ENCODE measurements around the gene BDH1. TPM values are rescaled to one million over a fixed set of nuclear protein-coding genes. Genes with fewer than 3 reads are reported as not detected.
A peak's percentile ranks its signal among the peaks of the same experiment; 100 is the strongest.

The BDH1 gene
- total and polyA plus RNA-seq, 2 of the 13 experiments (the other 11 are each of a cell fraction or from before 2014, with no cell fraction given): 21.2 to 71.9 TPM

DNA sequence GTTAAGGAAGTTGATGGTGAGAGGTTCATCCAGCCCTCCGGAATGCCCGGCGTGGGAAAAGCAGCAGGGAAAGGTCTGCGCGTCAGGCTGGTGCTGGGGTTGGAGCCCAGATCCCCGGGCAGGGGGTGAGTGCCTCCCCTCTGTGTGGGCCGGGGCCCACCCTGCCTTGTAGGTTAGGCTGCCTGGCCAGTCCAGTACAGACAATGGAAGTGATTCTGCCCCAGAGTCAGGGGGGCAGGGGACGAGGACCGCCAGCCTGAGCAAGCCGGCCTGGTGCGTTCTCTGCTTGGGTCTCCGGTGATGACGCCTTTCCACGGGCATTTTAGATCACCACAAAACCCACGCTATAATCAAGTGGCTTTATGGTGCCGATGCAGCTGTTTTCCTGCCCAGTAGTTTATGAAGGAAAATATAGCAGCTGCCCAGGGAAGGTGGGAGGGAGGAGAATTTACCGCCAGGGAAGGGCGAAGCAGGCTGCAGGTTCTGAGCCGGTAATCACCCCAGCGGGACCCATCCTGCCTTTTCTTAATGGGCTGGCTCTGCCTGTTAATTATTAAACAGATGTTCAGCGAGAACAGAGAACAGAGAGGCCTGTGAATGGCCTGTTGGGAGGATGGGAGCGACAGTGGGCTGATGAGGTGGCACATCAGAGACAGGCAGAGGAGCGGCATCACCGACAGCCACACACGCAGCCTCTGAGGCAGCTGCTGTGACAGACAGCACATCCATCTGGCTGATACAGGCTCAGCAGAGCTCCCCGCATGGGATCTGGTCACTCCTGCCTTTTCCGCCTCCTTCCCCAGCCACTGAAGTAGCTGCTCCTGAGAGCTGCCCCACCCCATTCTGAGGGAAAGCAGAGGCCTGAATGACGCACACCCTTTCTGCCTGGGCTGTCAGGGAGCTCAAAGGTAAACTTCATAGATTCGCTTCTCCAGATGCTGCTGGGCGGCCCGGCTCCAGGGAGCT lies 35.2 kb downstream of the BDH1 start (continued):
- TF ChIP-seq, protein P1, sequence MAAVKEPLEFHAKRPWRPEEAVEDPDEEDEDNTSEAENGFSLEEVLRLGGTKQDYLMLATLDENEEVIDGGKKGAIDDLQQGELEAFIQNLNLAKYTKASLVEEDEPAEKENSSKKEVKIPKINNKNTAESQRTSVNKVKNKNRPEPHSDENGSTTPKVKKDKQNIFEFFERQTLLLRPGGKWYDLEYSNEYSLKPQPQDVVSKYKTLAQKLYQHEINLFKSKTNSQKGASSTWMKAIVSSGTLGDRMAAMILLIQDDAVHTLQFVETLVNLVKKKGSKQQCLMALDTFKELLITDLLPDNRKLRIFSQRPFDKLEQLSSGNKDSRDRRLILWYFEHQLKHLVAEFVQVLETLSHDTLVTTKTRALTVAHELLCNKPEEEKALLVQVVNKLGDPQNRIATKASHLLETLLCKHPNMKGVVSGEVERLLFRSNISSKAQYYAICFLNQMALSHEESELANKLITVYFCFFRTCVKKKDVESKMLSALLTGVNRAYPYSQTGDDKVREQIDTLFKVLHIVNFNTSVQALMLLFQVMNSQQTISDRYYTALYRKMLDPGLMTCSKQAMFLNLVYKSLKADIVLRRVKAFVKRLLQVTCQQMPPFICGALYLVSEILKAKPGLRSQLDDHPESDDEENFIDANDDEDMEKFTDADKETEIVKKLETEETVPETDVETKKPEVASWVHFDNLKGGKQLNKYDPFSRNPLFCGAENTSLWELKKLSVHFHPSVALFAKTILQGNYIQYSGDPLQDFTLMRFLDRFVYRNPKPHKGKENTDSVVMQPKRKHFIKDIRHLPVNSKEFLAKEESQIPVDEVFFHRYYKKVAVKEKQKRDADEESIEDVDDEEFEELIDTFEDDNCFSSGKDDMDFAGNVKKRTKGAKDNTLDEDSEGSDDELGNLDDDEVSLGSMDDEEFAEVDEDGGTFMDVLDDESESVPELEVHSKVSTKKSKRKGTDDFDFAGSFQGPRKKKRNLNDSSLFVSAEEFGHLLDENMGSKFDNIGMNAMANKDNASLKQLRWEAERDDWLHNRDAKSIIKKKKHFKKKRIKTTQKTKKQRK (IDR thresholded peaks at IDR 0.05; ENCODE audit: low read length): no peak
- TF ChIP-seq, protein P2, sequence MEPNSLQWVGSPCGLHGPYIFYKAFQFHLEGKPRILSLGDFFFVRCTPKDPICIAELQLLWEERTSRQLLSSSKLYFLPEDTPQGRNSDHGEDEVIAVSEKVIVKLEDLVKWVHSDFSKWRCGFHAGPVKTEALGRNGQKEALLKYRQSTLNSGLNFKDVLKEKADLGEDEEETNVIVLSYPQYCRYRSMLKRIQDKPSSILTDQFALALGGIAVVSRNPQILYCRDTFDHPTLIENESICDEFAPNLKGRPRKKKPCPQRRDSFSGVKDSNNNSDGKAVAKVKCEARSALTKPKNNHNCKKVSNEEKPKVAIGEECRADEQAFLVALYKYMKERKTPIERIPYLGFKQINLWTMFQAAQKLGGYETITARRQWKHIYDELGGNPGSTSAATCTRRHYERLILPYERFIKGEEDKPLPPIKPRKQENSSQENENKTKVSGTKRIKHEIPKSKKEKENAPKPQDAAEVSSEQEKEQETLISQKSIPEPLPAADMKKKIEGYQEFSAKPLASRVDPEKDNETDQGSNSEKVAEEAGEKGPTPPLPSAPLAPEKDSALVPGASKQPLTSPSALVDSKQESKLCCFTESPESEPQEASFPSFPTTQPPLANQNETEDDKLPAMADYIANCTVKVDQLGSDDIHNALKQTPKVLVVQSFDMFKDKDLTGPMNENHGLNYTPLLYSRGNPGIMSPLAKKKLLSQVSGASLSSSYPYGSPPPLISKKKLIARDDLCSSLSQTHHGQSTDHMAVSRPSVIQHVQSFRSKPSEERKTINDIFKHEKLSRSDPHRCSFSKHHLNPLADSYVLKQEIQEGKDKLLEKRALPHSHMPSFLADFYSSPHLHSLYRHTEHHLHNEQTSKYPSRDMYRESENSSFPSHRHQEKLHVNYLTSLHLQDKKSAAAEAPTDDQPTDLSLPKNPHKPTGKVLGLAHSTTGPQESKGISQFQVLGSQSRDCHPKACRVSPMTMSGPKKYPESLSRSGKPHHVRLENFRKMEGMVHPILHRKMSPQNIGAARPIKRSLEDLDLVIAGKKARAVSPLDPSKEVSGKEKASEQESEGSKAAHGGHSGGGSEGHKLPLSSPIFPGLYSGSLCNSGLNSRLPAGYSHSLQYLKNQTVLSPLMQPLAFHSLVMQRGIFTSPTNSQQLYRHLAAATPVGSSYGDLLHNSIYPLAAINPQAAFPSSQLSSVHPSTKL (CRISPR knock-in tag; IDR thresholded peaks at IDR 0.05): peak; percentile 40
- TF ChIP-seq, protein P3, sequence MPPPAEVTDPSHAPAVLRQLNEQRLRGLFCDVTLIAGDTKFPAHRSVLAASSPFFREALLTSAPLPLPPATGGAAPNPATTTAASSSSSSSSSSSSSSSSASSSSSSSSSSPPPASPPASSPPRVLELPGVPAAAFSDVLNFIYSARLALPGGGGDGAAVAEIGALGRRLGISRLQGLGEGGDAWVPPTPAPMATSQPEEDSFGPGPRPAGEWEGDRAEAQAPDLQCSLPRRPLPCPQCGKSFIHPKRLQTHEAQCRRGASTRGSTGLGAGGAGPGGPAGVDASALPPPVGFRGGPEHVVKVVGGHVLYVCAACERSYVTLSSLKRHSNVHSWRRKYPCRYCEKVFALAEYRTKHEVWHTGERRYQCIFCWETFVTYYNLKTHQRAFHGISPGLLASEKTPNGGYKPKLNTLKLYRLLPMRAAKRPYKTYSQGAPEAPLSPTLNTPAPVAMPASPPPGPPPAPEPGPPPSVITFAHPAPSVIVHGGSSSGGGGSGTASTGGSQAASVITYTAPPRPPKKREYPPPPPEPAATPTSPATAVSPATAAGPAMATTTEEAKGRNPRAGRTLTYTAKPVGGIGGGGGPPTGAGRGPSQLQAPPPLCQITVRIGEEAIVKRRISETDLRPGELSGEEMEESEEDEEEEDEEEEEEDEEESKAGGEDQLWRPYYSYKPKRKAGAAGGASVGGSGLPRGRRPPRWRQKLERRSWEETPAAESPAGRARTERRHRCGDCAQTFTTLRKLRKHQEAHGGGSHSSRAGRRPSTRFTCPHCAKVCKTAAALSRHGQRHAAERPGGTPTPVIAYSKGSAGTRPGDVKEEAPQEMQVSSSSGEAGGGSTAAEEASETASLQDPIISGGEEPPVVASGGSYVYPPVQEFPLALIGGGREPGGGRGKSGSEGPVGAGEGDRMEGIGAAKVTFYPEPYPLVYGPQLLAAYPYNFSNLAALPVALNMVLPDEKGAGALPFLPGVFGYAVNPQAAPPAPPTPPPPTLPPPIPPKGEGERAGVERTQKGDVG (CRISPR knock-in tag; IDR thresholded peaks at IDR 0.05; ENCODE audit: borderline replicate concordance): no peak
- TF ChIP-seq ZNF446 (CRISPR knock-in tag; IDR thresholded peaks at IDR 0.05): no peak
- no peak for TF ChIP-seq PAF1 (CRISPR knock-in tag; IDR thresholded peaks at IDR 0.05)
- no peak for TF ChIP-seq ZFP36 (IDR thresholded peaks at IDR 0.05; ENCODE audit: borderline replicate concordance, low read depth, low read length, partially characterized antibody)
- no peak for TF ChIP-seq ZKSCAN1 (IDR thresholded peaks at IDR 0.05; ENCODE audit: low read length)
- no peak for TF ChIP-seq SETDB1 (CRISPR knock-in tag; IDR thresholded peaks at IDR 0.05; ENCODE audit: borderline replicate concordance)
- TF ChIP-seq, protein P4, sequence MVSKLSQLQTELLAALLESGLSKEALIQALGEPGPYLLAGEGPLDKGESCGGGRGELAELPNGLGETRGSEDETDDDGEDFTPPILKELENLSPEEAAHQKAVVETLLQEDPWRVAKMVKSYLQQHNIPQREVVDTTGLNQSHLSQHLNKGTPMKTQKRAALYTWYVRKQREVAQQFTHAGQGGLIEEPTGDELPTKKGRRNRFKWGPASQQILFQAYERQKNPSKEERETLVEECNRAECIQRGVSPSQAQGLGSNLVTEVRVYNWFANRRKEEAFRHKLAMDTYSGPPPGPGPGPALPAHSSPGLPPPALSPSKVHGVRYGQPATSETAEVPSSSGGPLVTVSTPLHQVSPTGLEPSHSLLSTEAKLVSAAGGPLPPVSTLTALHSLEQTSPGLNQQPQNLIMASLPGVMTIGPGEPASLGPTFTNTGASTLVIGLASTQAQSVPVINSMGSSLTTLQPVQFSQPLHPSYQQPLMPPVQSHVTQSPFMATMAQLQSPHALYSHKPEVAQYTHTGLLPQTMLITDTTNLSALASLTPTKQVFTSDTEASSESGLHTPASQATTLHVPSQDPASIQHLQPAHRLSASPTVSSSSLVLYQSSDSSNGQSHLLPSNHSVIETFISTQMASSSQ (IDR thresholded peaks at IDR 0.05; ENCODE audit: low read depth): peak; percentile 95
- TF ChIP-seq, protein P4 (CRISPR knock-in tag; IDR thresholded peaks at IDR 0.05; ENCODE audit: borderline replicate concordance): peak; percentile 98
- no peak for TF ChIP-seq KLF13 (CRISPR knock-in tag; IDR thresholded peaks at IDR 0.05)
- no peak for TF ChIP-seq SMARCC2 (IDR thresholded peaks at IDR 0.05)
- peak; percentile 53; the same call in 1 of the 2 replicates for TF ChIP-seq CBFB (CRISPR knock-in tag; IDR thresholded peaks at IDR 0.05)
